Adrenal gland (tissue), 12 donors: Measurements from ENCODE around the gene DIP2A. TPM values are rescaled to one million over a fixed set of nuclear protein-coding genes. Genes with fewer than 3 reads are reported as not detected.

ENCODE experiments used
- DNase-seq, 7 donors: peaks; one replicate each; pipeline ENCODE4 v3.0.0-alpha.2; 2019 to 2020
- H3K27ac ChIP-seq, 5 donors: fragments of 200-600 bp; sonication (generic) in 4 of 5; 1 replicate in 3 of 5; 2 replicates in 2 of 5; pipeline versions ENCODE4 v1.5.1 to v1.8.0; 2016 to 2020; ENCODE audit warnings: mild to moderate bottlenecking in 1 of 5
- H3K27me3 ChIP-seq: fragments of 200-600 bp; 2 replicates; pipeline ENCODE4 v1.8.0; 2021
- H3K36me3 ChIP-seq, 2 donors: fragments of 200-600 bp; replicated peaks in 1 of 2; 1 replicate in 1 of 2; 2 replicates in 1 of 2; pipeline versions ENCODE4 v1.5.1 to v1.8.0; 2018 to 2022
- H3K4me1 ChIP-seq, 2 donors: fragments of 200-600 bp; replicated peaks in 1 of 2; 1 replicate in 1 of 2; 2 replicates in 1 of 2; pipeline versions ENCODE4 v1.5.1 to v1.8.0; 2018 to 2021
- H3K4me3 ChIP-seq, 4 donors: fragments of 200-600 bp; sonication (generic) in 3 of 4; one replicate each; pipeline ENCODE4 v1.5.1; 2016 to 2018
- H3K9me3 ChIP-seq, 3 donors: fragments of 200-600 bp; sonication (generic) in 1 of 3; replicated peaks in 1 of 3; 1 replicate in 2 of 3; 2 replicates in 1 of 3; pipeline versions ENCODE4 v1.5.1 to v1.8.0; 2016 to 2021
- CTCF ChIP-seq, 6 experiments: fragments of 450-650 bp in 4 of 6; fragments of 200-600 bp in 2 of 6; sonication (generic) in 1 of 6; IDR thresholded peaks; 1 replicate in 5 of 6; 2 replicates in 1 of 6; pipeline versions ENCODE4 v1.5.1 to v1.8.0; 2016 to 2021; ENCODE audit warnings: antibody characterized with exemption in 6 of 6, mild to moderate bottlenecking in 2 of 6, moderate library complexity in 1 of 6
- POLR2A ChIP-seq, 2 donors: fragments of 450-650 bp; IDR thresholded peaks; one replicate each; pipeline ENCODE4 v1.6.1; 2017; ENCODE audit warnings: antibody characterized with exemption in 2 of 2, mild to moderate bottlenecking in 2 of 2, moderate library complexity in 1 of 2
- WGBS, 4 donors: extraction: QIAGEN DNeasy Blood & Tissue Kit in 2 of 4; methylation state at CpG; one replicate each; pipeline versions ENCODE4 v1.1.5 to v1.1.7; 2013 to 2017; 5-methylcytosine and 5-hydroxymethylcytosine counted together
- intact Hi-C, 2 donors: fragments of 100-400 bp; cut with DNase I; formaldehyde crosslinking; loops; one replicate each; pipeline versions ENCODE4 v1.14.1 to v1.15.0; 2022 to 2023
- polyA plus RNA-seq, 3 donors: library from polyadenylated mRNA; stranded (reverse); fragments of 200-250 nt in 2 of 3; fragments of 350-450 nt in 1 of 3; fragmentation: Illumina TruSeq in 1 of 3; extraction: RNeasy Lipid Tissue Mini Kit (QIAGEN cat#74804) in 1 of 3; gene quantifications; one replicate each; pipeline ENCODE4 v1.2.3, GENCODE V29; 2013 to 2014
- total RNA-seq, 9 donors: library from RNA; depleted of rRNA in 4 of 9; stranded (reverse); fragments of >200 nt in 4 of 9; fragments of 120-200 nt in 1 of 9; fragmentation: NEBNext Ultra II Directional in 1 of 9; extraction: Animal tissue kit (Norgen Biotek cat#: 25700) in 1 of 9; gene quantifications; one replicate each; pipeline versions ENCODE4 v1.1.0 to v1.2.4, GENCODE V29; 2013 to 2023
- donor health status: healthy with polysubstance abuse.
- donor health status: Bipolar disorder and iron deficiency.
- donor health status: DM: yes; HTN: yes; CAD: no.
- donor health status: DM: no; HTN: no; CAD: no.
- donor health status: DM: no; HTN: no; CAD: no.
- donor health status: DM: yes; HTN: yes; CAD: no.

The DIP2A gene
- total and polyA plus RNA-seq, 12 donors = 22.0 to 61.7 (median 35.4) TPM

DNA sequence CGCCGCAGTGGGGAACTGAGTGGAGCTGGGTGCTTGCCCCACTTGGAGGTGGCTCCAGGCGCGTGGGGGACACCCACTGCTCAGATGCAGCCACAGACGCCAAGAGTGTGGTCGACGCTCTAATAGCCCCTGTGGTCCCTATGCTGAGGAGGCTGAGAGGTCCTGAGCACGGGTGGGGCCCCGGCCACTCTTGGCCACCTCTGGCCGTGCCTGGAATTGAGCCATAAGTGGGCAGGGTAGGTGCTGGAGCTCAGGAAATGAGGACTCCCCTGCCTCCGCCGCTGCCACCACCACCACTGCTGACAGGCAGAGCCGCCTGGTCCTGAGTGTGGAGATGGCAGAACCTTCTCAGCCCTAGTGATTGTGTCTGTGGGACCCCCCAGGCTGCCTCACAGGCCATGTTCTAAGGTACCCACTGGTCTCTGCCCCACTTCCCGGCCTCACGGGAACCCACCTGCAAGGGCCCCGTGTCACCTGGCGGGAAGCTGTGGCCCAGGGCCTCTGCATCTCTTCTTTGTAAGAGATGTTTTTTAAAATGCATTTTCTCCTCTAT lies 34.6 kb upstream of the DIP2A start:
- WGBS, 4 donors = 83 to 90% (median 88%) methylated on average over 6 to 17 of the region's 17 CpGs
- Histone ChIP-seq H3K36me3 (peaks cover 0 to 30% of the 10 kb centered on the region in 2 donors), H3K27me3 (no peaks in the 10 kb centered on the region), H3K27ac (no peak overlapping the region), H3K4me3 (no peak overlapping the region), H3K4me1 (no peaks in the 10 kb centered on the region), H3K9me3 (no peaks in the 10 kb centered on the region)
- DNase-seq = no peak
- intact Hi-C loops = no loop called here
- TF ChIP-seq CTCF (IDR thresholded peaks at IDR 0.05) (no peak), POLR2A (IDR thresholded peaks at IDR 0.05) (no peak)

GRCh38 chr21:46424621-46425020 lies 34.1 kb upstream of the DIP2A start:
- Histone ChIP-seq H3K36me3 (peaks cover 0 to 25% of the 10 kb centered on the region in 2 donors), H3K4me3 (no peak overlapping the region), H3K27me3 (no peaks in the 10 kb centered on the region), H3K4me1 (no peaks in the 10 kb centered on the region), H3K27ac (no peak overlapping the region), H3K9me3 (no peaks in the 10 kb centered on the region)
- intact Hi-C loops = no loop called here
- TF ChIP-seq POLR2A (IDR thresholded peaks at IDR 0.05) = no peak
- WGBS, 4 donors = 90 to 94% (median 91%) methylated on average over 13 to 14 of the region's 14 CpGs
- no peak for DNase-seq

DNA sequence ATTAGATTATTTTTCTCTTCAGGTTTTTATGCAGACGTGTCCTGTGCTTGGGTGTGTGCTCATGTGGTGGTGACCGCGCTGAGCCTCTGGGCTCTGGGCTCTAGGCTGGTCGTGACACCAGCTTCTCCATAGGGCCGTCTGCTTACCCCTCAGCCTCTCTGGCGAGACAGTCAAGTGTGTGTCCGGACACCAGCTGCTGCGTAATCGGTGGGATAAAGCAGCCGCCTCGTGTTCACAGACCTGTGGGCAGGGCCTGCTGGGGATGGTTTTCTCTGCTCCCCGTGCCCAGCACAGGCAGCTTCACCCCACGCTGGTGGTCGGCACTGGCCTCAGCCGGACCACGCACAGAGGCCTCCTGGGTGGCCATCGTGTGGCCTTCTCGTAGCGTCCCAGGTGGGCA lies 33.6 kb upstream of the DIP2A start:
- H3K9me3 ChIP-seq = no peaks in the 10 kb centered on the region
- H3K4me1 ChIP-seq = no peaks in the 10 kb centered on the region
- intact Hi-C loops = no loop called here
- no peak for DNase-seq
- no peaks in the 10 kb centered on the region for H3K27me3 ChIP-seq
- TF ChIP-seq POLR2A (IDR thresholded peaks at IDR 0.05) = no peak
- no peak for TF ChIP-seq CTCF (IDR thresholded peaks at IDR 0.05)
- H3K4me3 ChIP-seq = no peak overlapping the region
- no peak overlapping the region for H3K27ac ChIP-seq
- peaks cover 0 to 29% of the 10 kb centered on the region in 2 donors for H3K36me3 ChIP-seq
- WGBS, 4 donors = 93 to 98% (median 96%) methylated on average over 15 to 19 of the region's 19 CpGs

DNA sequence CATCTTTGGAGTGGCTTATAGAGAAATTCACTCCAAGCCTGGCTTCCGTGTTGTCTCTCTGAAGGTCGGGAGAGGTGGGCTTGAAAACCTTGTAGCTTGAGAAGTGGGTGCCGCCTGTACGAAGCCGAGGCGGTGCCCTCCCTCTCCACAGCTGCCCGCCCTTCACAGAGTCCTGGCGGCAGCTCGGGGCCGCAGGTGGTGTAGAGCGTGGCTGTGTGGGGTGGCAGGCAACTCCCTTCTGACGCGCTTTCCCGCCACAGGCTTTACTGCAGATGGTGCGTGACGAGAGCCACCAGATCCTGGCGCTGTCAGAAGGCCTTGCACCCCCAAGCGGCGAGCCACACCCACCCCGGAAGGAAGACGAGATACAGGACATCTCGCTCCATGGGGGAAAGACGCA lies 33.1 kb upstream of the DIP2A start:
- no peaks in the 10 kb centered on the region for H3K9me3 ChIP-seq
- no peak for TF ChIP-seq POLR2A (IDR thresholded peaks at IDR 0.05)
- no peak for TF ChIP-seq CTCF (IDR thresholded peaks at IDR 0.05)
- WGBS, 4 donors = 91 to 98% (median 95%) methylated on average over 19 to 23 of the region's 23 CpGs
- no peaks in the 10 kb centered on the region for H3K4me1 ChIP-seq
- peaks cover 0 to 34% of the 10 kb centered on the region in 2 donors for H3K36me3 ChIP-seq
- no peak for DNase-seq
- H3K4me3 ChIP-seq = no peak overlapping the region
- no peaks in the 10 kb centered on the region for H3K27me3 ChIP-seq
- H3K27ac ChIP-seq = no peak overlapping the region
- intact Hi-C loops = no loop called here
